Measurements from ENCODE around the gene HS3ST2.

DNA sequence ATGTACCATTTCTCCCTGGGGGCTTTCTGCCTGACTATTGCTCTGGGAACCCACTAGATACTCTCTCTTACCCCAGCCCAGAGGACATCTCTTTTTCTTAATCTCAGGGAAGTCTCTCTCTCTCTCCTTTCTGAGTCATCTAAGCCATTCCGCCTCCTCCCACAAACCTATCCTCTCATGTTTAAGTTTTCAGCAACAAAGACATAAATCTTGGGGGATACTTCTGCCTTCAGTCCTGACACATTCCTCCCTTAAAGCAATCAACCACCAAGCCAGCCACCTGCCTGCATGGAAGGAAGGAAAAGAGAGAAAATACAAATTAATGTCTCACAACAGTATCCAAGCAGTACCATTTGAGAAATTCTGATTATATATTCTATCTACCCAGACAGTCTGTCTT lies 128.8 kb downstream of the HS3ST2 start:
- TF ChIP-seq, protein P1, sequence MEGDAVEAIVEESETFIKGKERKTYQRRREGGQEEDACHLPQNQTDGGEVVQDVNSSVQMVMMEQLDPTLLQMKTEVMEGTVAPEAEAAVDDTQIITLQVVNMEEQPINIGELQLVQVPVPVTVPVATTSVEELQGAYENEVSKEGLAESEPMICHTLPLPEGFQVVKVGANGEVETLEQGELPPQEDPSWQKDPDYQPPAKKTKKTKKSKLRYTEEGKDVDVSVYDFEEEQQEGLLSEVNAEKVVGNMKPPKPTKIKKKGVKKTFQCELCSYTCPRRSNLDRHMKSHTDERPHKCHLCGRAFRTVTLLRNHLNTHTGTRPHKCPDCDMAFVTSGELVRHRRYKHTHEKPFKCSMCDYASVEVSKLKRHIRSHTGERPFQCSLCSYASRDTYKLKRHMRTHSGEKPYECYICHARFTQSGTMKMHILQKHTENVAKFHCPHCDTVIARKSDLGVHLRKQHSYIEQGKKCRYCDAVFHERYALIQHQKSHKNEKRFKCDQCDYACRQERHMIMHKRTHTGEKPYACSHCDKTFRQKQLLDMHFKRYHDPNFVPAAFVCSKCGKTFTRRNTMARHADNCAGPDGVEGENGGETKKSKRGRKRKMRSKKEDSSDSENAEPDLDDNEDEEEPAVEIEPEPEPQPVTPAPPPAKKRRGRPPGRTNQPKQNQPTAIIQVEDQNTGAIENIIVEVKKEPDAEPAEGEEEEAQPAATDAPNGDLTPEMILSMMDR (IDR thresholded peaks at IDR 0.05; ENCODE audit: insufficient read depth, low read length, poor library complexity, severe bottlenecking) = no peak
- no peak for TF ChIP-seq EZH2phosphoT487 (conservative IDR thresholded peaks at IDR 0.05; ENCODE audit: low read length)
